Measurements from ENCODE around the gene TMEM88. TPM values are rescaled to one million over a fixed set of nuclear protein-coding genes. Genes with fewer than 3 reads are reported as not detected.

Gene TMEM88
- total and polyA plus RNA-seq, 2 of the 13 experiments (the other 11 are each of a cell fraction or from before 2014, with no cell fraction given) = 0.31 to 0.66 TPM

DNA sequence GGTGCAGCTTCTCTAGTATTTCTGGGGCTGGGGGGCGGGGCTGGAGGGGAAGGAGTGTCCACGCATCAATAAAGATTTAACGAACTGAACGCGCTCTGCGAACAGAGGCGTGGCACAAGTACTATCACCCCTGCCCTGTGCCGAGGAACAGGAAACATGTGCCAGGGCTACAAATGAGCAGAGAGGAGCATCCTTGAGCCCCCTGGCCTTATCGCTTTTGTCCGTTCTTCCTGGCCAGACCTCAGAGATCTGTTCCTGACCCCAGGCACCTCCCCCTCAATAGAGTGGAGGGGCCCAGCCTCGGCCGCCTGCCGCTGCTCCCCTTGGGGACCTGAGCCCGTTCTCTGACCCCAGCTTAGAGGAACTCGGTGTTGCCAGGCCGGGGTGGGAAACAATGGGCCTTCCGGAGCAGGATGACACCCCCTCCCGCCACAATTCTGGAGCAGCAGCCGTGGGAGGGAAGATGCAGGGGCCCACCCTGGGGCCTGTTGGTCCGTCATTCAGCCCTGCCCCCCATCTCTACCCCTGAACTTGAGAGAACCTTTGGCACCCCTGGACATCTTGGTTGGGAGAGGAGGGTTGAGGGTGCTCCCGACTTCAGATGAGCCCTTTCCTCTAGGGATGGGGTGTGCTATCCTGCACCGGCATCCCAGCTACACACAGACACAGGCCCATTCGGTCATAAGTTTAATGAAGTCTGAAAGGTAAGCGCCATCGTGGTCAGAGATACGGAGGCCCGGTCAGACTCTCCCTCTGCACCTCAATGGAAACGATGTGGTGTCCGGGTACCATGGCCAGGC, 1.3 kb downstream of the TMEM88 start (continued):
- TF ChIP-seq MEIS2 (CRISPR knock-in tag; IDR thresholded peaks at IDR 0.05) = no peak
- no peak for TF ChIP-seq HDAC1 (CRISPR knock-in tag; IDR thresholded peaks at IDR 0.05)
- TF ChIP-seq NR3C1 (CRISPR knock-in tag; IDR thresholded peaks at IDR 0.05) = no peak
- TF ChIP-seq, protein P1, sequence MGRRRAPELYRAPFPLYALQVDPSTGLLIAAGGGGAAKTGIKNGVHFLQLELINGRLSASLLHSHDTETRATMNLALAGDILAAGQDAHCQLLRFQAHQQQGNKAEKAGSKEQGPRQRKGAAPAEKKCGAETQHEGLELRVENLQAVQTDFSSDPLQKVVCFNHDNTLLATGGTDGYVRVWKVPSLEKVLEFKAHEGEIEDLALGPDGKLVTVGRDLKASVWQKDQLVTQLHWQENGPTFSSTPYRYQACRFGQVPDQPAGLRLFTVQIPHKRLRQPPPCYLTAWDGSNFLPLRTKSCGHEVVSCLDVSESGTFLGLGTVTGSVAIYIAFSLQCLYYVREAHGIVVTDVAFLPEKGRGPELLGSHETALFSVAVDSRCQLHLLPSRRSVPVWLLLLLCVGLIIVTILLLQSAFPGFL (CRISPR knock-in tag; IDR thresholded peaks at IDR 0.05) = no peak
- peak; percentile 18 for TF ChIP-seq AGO2 (optimal IDR thresholded peaks at IDR 0.05; ENCODE audit: low read depth, low read length)
- TF ChIP-seq MYC (CRISPR knock-in tag; IDR thresholded peaks at IDR 0.05; ENCODE audit: borderline replicate concordance) = no peak
- no peak for TF ChIP-seq ZNF333 (CRISPR knock-in tag; IDR thresholded peaks at IDR 0.05; ENCODE audit: borderline replicate concordance)
- no peak for TF ChIP-seq PRMT3 (CRISPR knock-in tag; IDR thresholded peaks at IDR 0.05; ENCODE audit: borderline replicate concordance, low read depth)
- TF ChIP-seq BCLAF1 (IDR thresholded peaks at IDR 0.05) = no peak
- 0 out of 2 replicates have a peak, but pooled peaks have one; percentile 14 for TF ChIP-seq HIVEP1 (CRISPR knock-in tag; IDR thresholded peaks at IDR 0.05)
- no peak for TF ChIP-seq PHF21A (CRISPR knock-in tag; IDR thresholded peaks at IDR 0.05)
- no peak for TF ChIP-seq ARID3A (IDR thresholded peaks at IDR 0.05; ENCODE audit: low read depth, low read length)
- no peak for TF ChIP-seq ZBTB40 (IDR thresholded peaks at IDR 0.05)
- TF ChIP-seq ZBTB40 (CRISPR knock-in tag; IDR thresholded peaks at IDR 0.05) = peak; percentile 47; the same call in 1 of the 2 replicates

Measured in HepG2 (cell line).